K562 (cell line): Measurements from ENCODE around the gene NIN.

Experiments
- CTCF ChIP-seq, 3 experiments: IDR thresholded peaks in 2 of 3; conservative IDR thresholded peaks in 1 of 3; 2 replicates each; pipeline ENCODE4 v1.5.1; 2011 to 2012; ENCODE audit warnings: low read length in 3 of 3, mild to moderate bottlenecking in 3 of 3, control low read depth in 2 of 3, improper control_type of control experiment in 1 of 3, inconsistent platforms in 1 of 3, low read depth in 1 of 3, mixed read lengths in 1 of 3, moderate library complexity in 1 of 3; ENCODE audit not compliant: insufficient read depth in 2 of 3
- DNMT1 ChIP-seq: fragments of 450-650 bp; IDR thresholded peaks from 2 replicates; pipeline ENCODE4 v1.6.1; 2016; ENCODE audit warnings: antibody characterized with exemption, mild to moderate bottlenecking
- GATAD2B ChIP-seq: fragments of 450-650 bp; IDR thresholded peaks from 2 replicates; pipeline ENCODE4 v1.6.1; 2017; ENCODE audit warnings: mild to moderate bottlenecking, borderline replicate concordance
- PHTF2 ChIP-seq: fragments of 250-450 bp; sonication (Bioruptor Pico); IDR thresholded peaks from 2 replicates; pipeline ENCODE4 v1.5.0; 2021; ENCODE audit warnings: mild to moderate bottlenecking
- POLR2A ChIP-seq: fragments of 450-650 bp; conservative IDR thresholded peaks from 2 replicates; pipeline ENCODE4 v1.6.1; 2016
- POLR2AphosphoS5 ChIP-seq: IDR thresholded peaks from 2 replicates; pipeline ENCODE4 v1.6.1; 2011; ENCODE audit warnings: mild to moderate bottlenecking, low read depth, low read length, moderate library complexity; ENCODE audit not compliant: control insufficient read depth, insufficient read depth
- RCOR1 ChIP-seq, 2 experiments: IDR thresholded peaks; 2 replicates each; pipeline ENCODE4 v1.6.1; 2012; ENCODE audit warnings: low read depth in 2 of 2, low read length in 2 of 2, borderline replicate concordance in 1 of 2, improper control_type of control experiment in 1 of 2
- SETDB1 ChIP-seq: IDR thresholded peaks from one replicate; pipeline ENCODE4 v1.6.1; 2012; ENCODE audit warnings: low read length, control low read depth, inconsistent platforms
- SMC3 ChIP-seq: conservative IDR thresholded peaks from 2 replicates; pipeline ENCODE4 v1.6.1; 2011; ENCODE audit warnings: low read depth, low read length, improper control_type of control experiment; ENCODE audit not compliant: insufficient read depth
- TARDBP ChIP-seq: fragments of 450-650 bp; IDR thresholded peaks from 2 replicates; pipeline ENCODE4 v1.6.1; 2016
- TCF7L2 ChIP-seq: fragments of 150-350 bp; IDR thresholded peaks from 2 replicates; pipeline ENCODE4 v1.6.1; 2016; ENCODE audit warnings: low read depth, mild to moderate bottlenecking, low read length, moderate library complexity
- ZNF134 ChIP-seq: fragments of 250-450 bp; sonication (Bioruptor Pico); conservative IDR thresholded peaks from 2 replicates; pipeline ENCODE4 v1.4.0; 2020
- ZNF140 ChIP-seq: fragments of 250-450 bp; sonication (Bioruptor Pico); IDR thresholded peaks from 2 replicates; pipeline ENCODE4 v1.8.0; 2021; ENCODE audit warnings: moderate library complexity, mild to moderate bottlenecking, inconsistent platforms
- ZNF311 ChIP-seq: fragments of 250-450 bp; sonication (Bioruptor Pico); IDR thresholded peaks from 2 replicates; pipeline ENCODE4 v1.4.0; 2020; ENCODE audit warnings: mild to moderate bottlenecking, moderate library complexity

DNA sequence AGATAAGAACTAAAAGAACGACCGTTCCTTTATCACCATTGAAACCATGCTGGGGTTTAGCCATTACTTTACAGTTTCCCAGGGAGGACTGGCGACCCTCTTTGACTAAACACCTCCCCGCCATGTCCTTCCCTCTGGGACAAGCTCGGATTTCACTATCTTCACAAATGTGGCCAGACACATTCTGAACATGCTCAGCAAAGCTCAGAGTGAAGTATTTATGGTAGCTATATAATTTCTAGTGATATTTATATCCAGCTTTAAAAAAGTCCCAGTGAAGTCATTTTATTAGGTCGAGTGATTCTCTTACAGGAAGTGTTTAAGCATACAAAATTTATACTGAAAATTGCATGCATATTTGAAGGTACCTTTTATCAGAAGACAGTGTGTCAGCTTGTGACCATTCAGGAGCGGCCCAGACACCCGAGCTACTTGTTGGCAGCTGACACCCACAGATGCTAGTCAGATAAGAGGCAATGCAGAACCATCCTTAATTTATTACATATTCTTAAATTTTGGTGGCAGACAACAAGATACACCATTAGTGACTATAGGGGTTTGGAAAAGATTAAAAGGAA is 36.8 kb downstream of the NIN start:
- TF ChIP-seq RCOR1 (IDR thresholded peaks at IDR 0.05; ENCODE audit: borderline replicate concordance in 1 of 2, low read depth in 2 of 2, low read length in 2 of 2) (no peak), TCF7L2 (no peak), DNMT1 (no peak), SMC3 (no peak), POLR2AphosphoS5 (no peak), CTCF (IDR thresholded peaks at IDR 0.05 in 2 of 3, conservative IDR thresholded peaks at IDR 0.05 in 1 of 3; ENCODE audit: insufficient read depth in 2 of 3, low read depth in 1 of 3, low read length in 3 of 3) (no peak), PHTF2 (CRISPR knock-in tag) (no peak), TARDBP (no peak), ZNF134 (CRISPR knock-in tag) (no peak), ZNF140 (CRISPR knock-in tag) (no peak), POLR2A (no peak), SETDB1 (no peak), GATAD2B (no peak), ZNF311 (CRISPR knock-in tag) (no peak)
